Measurements from ENCODE around the gene ERCC3.
"Not testable (repeated sequence)": the region's sequence is repeated elsewhere in the genome, so short reads cannot be mapped to it uniquely, and the experiment has no call there.

Gene ERCC3

DNA sequence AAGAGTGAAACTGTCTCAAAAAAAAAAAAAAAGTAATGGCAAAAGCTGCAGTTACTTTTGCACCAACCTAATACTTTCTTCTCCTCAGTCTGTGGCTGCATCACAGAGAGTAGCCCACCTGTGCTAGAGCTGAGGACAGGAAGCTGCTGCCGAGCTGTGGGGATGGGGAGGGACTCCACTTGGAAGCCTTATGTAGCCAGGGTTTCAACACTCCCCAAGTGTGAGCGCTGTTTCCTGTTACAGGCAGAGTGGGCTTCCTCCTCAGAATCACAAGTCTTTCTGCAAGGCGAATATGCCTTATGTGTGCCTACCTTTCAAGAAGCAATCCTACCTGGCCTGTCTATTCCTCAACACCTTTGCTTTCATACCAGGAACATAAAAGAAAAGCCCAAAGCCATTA is 37.6 kb downstream of the ERCC3 start:
- Mint-ChIP-seq H3K4me3 (no peak overlapping the region), H3K27ac (no peak overlapping the region), H3K9me3 (no peaks in the 10 kb centered on the region), H3K27me3 (no peaks in the 10 kb centered on the region), H3K36me3 (ENCODE audit: low read depth) (peaks cover 19% of the 10 kb centered on the region), H3K4me1 (no peaks in the 10 kb centered on the region)
- no peak for ATAC-seq
- no peak for DNase-seq

GRCh38 chr2:127255721-127256120 is 38.2 kb downstream of the ERCC3 start:
- DNase-seq (no peak), ATAC-seq (no peak)
- H3K9me3 Mint-ChIP-seq, result no peaks in the 10 kb centered on the region
- no peaks in the 10 kb centered on the region for H3K27me3 Mint-ChIP-seq
- no peak overlapping the region for H3K4me3 Mint-ChIP-seq
- peaks cover 19% of the 10 kb centered on the region for H3K36me3 Mint-ChIP-seq (ENCODE audit: low read depth)
- peak overlapping the region; percentile 1 for H3K27ac Mint-ChIP-seq
- no peaks in the 10 kb centered on the region for H3K4me1 Mint-ChIP-seq

DNA sequence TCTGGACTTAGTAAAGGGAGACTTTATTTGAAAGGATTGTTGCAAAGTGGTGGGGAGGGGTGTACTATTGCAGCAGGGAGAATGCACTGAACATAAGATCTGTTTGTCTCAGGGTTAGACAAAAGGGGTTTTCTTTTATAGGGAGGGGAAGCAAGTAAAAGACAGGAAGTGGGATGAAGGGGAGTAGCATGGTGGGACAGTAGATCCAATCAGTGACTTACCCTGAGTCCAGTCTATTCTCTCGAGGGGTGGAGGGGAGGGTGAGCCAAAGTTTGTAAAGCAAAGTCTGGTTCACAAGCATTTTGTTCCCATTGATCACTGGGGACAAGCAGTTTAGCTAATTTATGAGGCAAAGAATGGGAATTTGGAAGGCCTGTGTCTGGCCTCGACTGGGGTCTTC is 38.8 kb downstream of the ERCC3 start:
- H3K27ac Mint-ChIP-seq, result no peak overlapping the region
- ATAC-seq, result no peak
- peaks cover 19% of the 10 kb centered on the region for H3K36me3 Mint-ChIP-seq (ENCODE audit: low read depth)
- H3K27me3 Mint-ChIP-seq, result no peaks in the 10 kb centered on the region
- no peaks in the 10 kb centered on the region for H3K4me1 Mint-ChIP-seq
- no peaks in the 10 kb centered on the region for H3K9me3 Mint-ChIP-seq
- no peak overlapping the region for H3K4me3 Mint-ChIP-seq
- DNase-seq, result no peak

DNA sequence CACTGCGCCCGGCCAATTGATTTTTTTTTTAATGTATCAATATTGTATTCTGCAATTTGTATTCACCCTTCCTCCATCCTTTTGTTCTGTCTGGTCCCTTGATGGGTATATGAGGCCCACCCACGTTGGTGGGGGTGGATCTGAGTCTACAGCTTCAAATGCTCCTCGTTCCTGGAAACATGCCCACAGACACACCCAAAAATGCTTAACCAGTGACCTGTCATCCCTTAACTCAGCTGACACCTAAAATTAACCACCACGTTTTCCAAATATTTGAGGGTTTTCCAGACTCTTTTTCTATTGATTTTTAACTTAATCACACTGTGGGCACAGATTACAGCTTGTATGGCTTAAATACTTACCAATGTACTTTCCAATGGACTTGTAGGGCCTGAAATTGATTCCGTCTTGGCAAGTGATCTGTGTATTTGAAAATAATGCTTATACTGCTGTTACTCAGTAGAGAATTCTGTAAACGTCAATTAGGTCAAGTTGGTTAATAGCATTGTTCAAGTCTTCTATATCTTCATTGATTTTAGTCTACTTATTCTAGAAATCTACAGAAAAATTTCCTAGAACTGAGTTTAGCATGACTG is 39.5 kb downstream of the ERCC3 start:
- H3K4me1 Mint-ChIP-seq, result no peaks in the 10 kb centered on the region
- no peak for DNase-seq
- H3K9me3 Mint-ChIP-seq, result no peaks in the 10 kb centered on the region
- no peak for ATAC-seq
- H3K27me3 Mint-ChIP-seq, result no peaks in the 10 kb centered on the region
- H3K4me3 Mint-ChIP-seq, result no peak overlapping the region
- peaks cover 17% of the 10 kb centered on the region for H3K36me3 Mint-ChIP-seq (ENCODE audit: low read depth)
- H3K27ac Mint-ChIP-seq, result no peak overlapping the region

- H3K9me3 Mint-ChIP-seq, result peaks cover 27% of the 10 kb centered on the region
- H3K27me3 Mint-ChIP-seq, H3K4me1 Mint-ChIP-seq, ATAC-seq, DNase-seq, H3K27ac Mint-ChIP-seq, H3K4me3 Mint-ChIP-seq: not testable (repeated sequence)
- H3K36me3 Mint-ChIP-seq (ENCODE audit: low read depth), result peaks cover 13% of the 10 kb centered on the region
These were observed 52.8 kb downstream of the ERCC3 start for GRCh38 chr2:127241184-127241583.

- Mint-ChIP-seq H3K27ac (no peak overlapping the region), H3K36me3 (ENCODE audit: low read depth) (peaks cover 13% of the 10 kb centered on the region), H3K27me3 (no peaks in the 10 kb centered on the region), H3K4me1 (no peaks in the 10 kb centered on the region), H3K9me3 (peaks cover 27% of the 10 kb centered on the region), H3K4me3 (no peak overlapping the region)
- ATAC-seq (no peak), DNase-seq (no peak)
These were observed 54.5 kb downstream of the ERCC3 start for GRCh38 chr2:127239395-127239794.

DNA sequence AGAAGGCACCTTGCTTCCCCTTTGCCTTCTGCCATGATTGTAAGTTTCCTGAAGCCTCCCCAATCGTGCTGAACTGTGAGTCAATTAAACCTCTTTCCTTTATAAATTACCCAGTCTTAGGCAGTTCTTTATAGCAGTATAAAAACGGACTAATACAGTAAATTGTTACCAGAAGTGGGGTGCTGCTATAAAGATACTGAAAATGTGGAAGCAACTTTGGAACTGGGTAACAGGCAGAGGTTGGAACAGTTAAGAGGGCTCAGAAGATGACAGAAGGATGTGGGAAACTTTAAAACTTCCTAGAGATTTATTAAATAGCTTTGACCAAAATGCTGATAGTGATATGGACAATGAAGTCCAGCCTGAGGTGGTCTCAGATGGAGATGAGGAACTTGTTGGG is 56.2 kb downstream of the ERCC3 start:
- DNase-seq, H3K4me1 Mint-ChIP-seq, H3K27me3 Mint-ChIP-seq, H3K27ac Mint-ChIP-seq, H3K4me3 Mint-ChIP-seq, ATAC-seq: not testable (repeated sequence)
- Mint-ChIP-seq H3K36me3 (ENCODE audit: low read depth) (peaks cover 13% of the 10 kb centered on the region), H3K9me3 (peaks cover 27% of the 10 kb centered on the region)

GRCh38 chr2:127235082-127235702 is 58.8 kb downstream of the ERCC3 start:
- Mint-ChIP-seq H3K4me3 (no peak overlapping the region), H3K36me3 (ENCODE audit: low read depth) (peaks cover 7% of the 10 kb centered on the region), H3K27ac (no peak overlapping the region), H3K9me3 (peaks cover 14% of the 10 kb centered on the region), H3K4me1 (no peaks in the 10 kb centered on the region), H3K27me3 (no peaks in the 10 kb centered on the region)
- ATAC-seq, result no peak
- no peak for DNase-seq

DNA sequence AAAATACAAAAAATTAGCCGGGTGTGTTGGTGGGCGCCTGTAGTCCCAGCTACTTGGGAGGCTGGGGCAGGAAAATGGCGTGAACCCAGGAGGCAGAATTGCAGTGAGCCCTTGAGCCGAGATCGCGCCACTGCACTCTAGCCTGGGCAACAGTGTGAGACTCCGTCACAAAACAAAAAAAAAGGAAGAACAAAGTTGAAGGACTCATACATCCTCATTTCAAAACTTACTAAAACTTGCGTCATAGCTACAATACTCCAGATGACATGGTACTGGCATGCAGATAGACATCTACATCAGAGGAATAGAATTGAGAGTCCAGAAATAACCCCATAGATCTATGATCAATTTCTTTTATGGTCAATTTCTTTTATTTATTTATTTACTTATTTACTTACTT is 60.2 kb downstream of the ERCC3 start:
- H3K36me3 Mint-ChIP-seq (ENCODE audit: low read depth), result peaks cover 3% of the 10 kb centered on the region
- no peaks in the 10 kb centered on the region for H3K27me3 Mint-ChIP-seq
- H3K4me3 Mint-ChIP-seq, result no peak overlapping the region
- no peaks in the 10 kb centered on the region for H3K4me1 Mint-ChIP-seq
- H3K9me3 Mint-ChIP-seq, result peaks cover 14% of the 10 kb centered on the region
- ATAC-seq (no peak), DNase-seq (no peak)
- no peak overlapping the region for H3K27ac Mint-ChIP-seq

- Mint-ChIP-seq H3K9me3 (peaks cover 4% of the 10 kb centered on the region), H3K27me3 (peaks cover 6% of the 10 kb centered on the region), H3K27ac (no peak overlapping the region), H3K4me1 (peaks cover 7% of the 10 kb centered on the region), H3K4me3 (no peak overlapping the region), H3K36me3 (ENCODE audit: low read depth) (no peaks in the 10 kb centered on the region)
- DNase-seq (no peak), ATAC-seq (no peak)
These were observed 62.6 kb downstream of the ERCC3 start for GRCh38 chr2:127231130-127231865.

GRCh38 chr2:127229555-127229954 is 64.4 kb downstream of the ERCC3 start:
- Mint-ChIP-seq H3K27ac (no peak overlapping the region), H3K36me3 (ENCODE audit: low read depth) (no peaks in the 10 kb centered on the region), H3K4me3 (no peak overlapping the region), H3K4me1 (peaks cover 18% of the 10 kb centered on the region), H3K27me3 (peaks cover 19% of the 10 kb centered on the region), H3K9me3 (peaks cover 4% of the 10 kb centered on the region)
- ATAC-seq (no peak), DNase-seq (no peak)

GRCh38 chr2:127228102-127228501 is 65.8 kb downstream of the ERCC3 start:
- Mint-ChIP-seq H3K9me3 (peaks cover 4% of the 10 kb centered on the region), H3K4me3 (no peak overlapping the region), H3K27ac (no peak overlapping the region), H3K36me3 (ENCODE audit: low read depth) (no peaks in the 10 kb centered on the region), H3K4me1 (peaks cover 18% of the 10 kb centered on the region), H3K27me3 (peaks cover 28% of the 10 kb centered on the region)
- ATAC-seq (no peak), DNase-seq (no peak)

DNA sequence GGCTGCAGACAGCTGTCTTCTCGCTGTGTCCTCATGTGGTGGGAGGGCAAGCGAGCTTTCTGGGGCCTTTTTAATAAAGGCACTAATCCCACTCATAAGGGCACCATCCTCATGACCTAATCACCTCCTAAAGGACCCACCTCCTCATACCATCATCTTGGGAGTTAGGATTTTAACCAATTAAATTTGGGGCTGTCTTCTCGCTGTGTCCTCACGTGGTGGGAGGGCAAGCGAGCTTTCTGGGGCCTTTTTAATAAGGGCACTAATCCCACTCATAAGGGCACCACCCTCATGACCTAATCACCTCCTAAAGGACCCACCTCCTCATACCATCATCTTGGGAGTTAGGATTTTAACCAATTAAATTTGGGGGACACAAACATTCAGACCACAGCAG is 66.7 kb downstream of the ERCC3 start:
- not testable (repeated sequence) for H3K36me3 Mint-ChIP-seq (ENCODE audit: low read depth); H3K27ac Mint-ChIP-seq
- H3K27me3 Mint-ChIP-seq, result peaks cover 33% of the 10 kb centered on the region

GRCh38 chr2:127226520-127227263 is 67.3 kb downstream of the ERCC3 start:
- peak overlapping the region; percentile 86 for H3K27ac Mint-ChIP-seq
- H3K27me3 Mint-ChIP-seq, result peaks cover 35% of the 10 kb centered on the region
- H3K4me3 Mint-ChIP-seq, result peak overlapping the region; percentile 32

More for the DNA sequence above, 66.7 kb downstream of the ERCC3 start:
- DNase-seq, H3K4me3 Mint-ChIP-seq, H3K9me3 Mint-ChIP-seq, ATAC-seq: not testable (repeated sequence)
- peaks cover 18% of the 10 kb centered on the region for H3K4me1 Mint-ChIP-seq

More at GRCh38 chr2:127226520-127227263, 67.3 kb downstream of the ERCC3 start:
- Mint-ChIP-seq H3K36me3 (ENCODE audit: low read depth) (no peaks in the 10 kb centered on the region), H3K9me3 (peaks cover 4% of the 10 kb centered on the region), H3K4me1 (peaks cover 18% of the 10 kb centered on the region)
- ATAC-seq (peak; percentile 93), DNase-seq (peak; percentile 38)
